OCI-LY7 (cell line): ENCODE results near the gene TMEM269. TPM values are rescaled to one million over a fixed set of nuclear protein-coding genes. Genes with fewer than 3 reads are reported as not detected.

ENCODE experiments used
- BruUV-seq: library from RNA; stranded (reverse); fragments of 400-500 nt; replicated peaks from 2 replicates; lab custom pipeline; 2021; lab: Mats Ljungman, UMichigan
- CTCF ChIA-PET: fragments of 300-600 bp; sonication (Branson Sonifier 250); formaldehyde crosslinking; loops from one replicate; lab custom pipeline; 2022; ENCODE audit warnings: antibody characterized with exemption; ENCODE audit not compliant: unreplicated experiment; lab: Charles Lee
- POLR2A ChIA-PET: fragments of 300-600 bp; sonication (Branson Sonifier 250); formaldehyde crosslinking; loops from one replicate; lab custom pipeline; 2022; ENCODE audit warnings: antibody characterized with exemption; lab: Charles Lee
- DNase-seq: peaks from one replicate; pipeline ENCODE4 v3.0.0-alpha.2; 2015; ENCODE audit warnings: low spot score
- H2AFZ ChIP-seq: fragments of 200-600 bp; sonication (generic), shearing (Covaris generic); 2 replicates; pipeline ENCODE4 v1.6.1; 2014; ENCODE audit warnings: mild to moderate bottlenecking, antibody characterized with exemption, low read length, moderate library complexity
- H3K27ac ChIP-seq: fragments of 200-600 bp; sonication (generic); 2 replicates; pipeline ENCODE4 v1.5.1; 2014; ENCODE audit warnings: mixed run types, low read depth, mild to moderate bottlenecking, moderate library complexity, low read length, inconsistent platforms; ENCODE audit not compliant: poor library complexity, severe bottlenecking
- H3K36me3 ChIP-seq: fragments of 200-600 bp; sonication (generic); 2 replicates; pipeline ENCODE4 v1.6.1; 2014; ENCODE audit warnings: mild to moderate bottlenecking, antibody characterized with exemption, low read length, moderate library complexity, mixed read lengths; ENCODE audit not compliant: insufficient read depth
- H3K4me1 ChIP-seq: fragments of 200-600 bp; sonication (generic); 2 replicates; pipeline ENCODE4 v1.5.1; 2014; ENCODE audit warnings: mild to moderate bottlenecking, low read length; ENCODE audit not compliant: insufficient read depth, poor library complexity, severe bottlenecking
- H3K4me2 ChIP-seq: fragments of 200-600 bp; sonication (generic); 2 replicates; pipeline ENCODE4 v1.6.1; 2014; ENCODE audit warnings: mild to moderate bottlenecking, low read length
- H3K4me3 ChIP-seq: fragments of 200-600 bp; sonication (generic); 2 replicates; pipeline ENCODE4 v1.5.1; 2014; ENCODE audit warnings: mild to moderate bottlenecking, low read depth, low read length; ENCODE audit not compliant: poor library complexity, severe bottlenecking
- H3K79me2 ChIP-seq: fragments of 200-600 bp; sonication (generic); 2 replicates; pipeline ENCODE4 v1.6.1; 2016; ENCODE audit warnings: low read depth, mild to moderate bottlenecking, low read length, moderate library complexity, mixed read lengths; ENCODE audit not compliant: insufficient read depth
- H3K9me2 ChIP-seq: fragments of 200-600 bp; sonication (generic); 2 replicates; pipeline ENCODE4 v1.6.1; 2016; ENCODE audit warnings: mild to moderate bottlenecking, low read length, mixed read lengths; ENCODE audit not compliant: insufficient read depth
- H3K9me3 ChIP-seq: fragments of 200-600 bp; sonication (generic); 2 replicates; pipeline ENCODE4 v1.6.1; 2014; ENCODE audit warnings: mild to moderate bottlenecking, mixed run types, low read length, mixed read lengths
- H4K20me1 ChIP-seq: fragments of 200-600 bp; sonication (generic); 2 replicates; pipeline ENCODE4 v1.6.1; 2014; ENCODE audit warnings: mild to moderate bottlenecking, antibody characterized with exemption, low read length, moderate library complexity, mixed read lengths; ENCODE audit not compliant: insufficient read depth
- EZH2phosphoT487 ChIP-seq: fragments of 200-600 bp; sonication (generic); IDR thresholded peaks from 2 replicates; pipeline ENCODE4 v1.6.1; 2018; ENCODE audit warnings: low read depth, borderline replicate concordance, mild to moderate bottlenecking, mixed run types, antibody characterized with exemption, low read length, moderate library complexity, mixed read lengths
- intact Hi-C: fragments of 100-400 bp; cut with micrococcal nuclease; formaldehyde crosslinking; loops from one replicate; pipeline ENCODE4 v1.10.0; 2022; ENCODE audit not compliant: unreplicated experiment
- total RNA-seq, 2 experiments: library from RNA; depleted of rRNA in 1 of 2; stranded (reverse); fragments of >200 nt in 1 of 2; shearing (Covaris generic) in 1 of 2; gene quantifications; 2 replicates each; pipeline ENCODE4 v1.2.3, GENCODE V29; 2014 to 2022
- TF ChIP-seq, protein P1 (sequence below): fragments of 200-600 bp; sonication (generic); conservative IDR thresholded peaks from 2 replicates; pipeline ENCODE4 v1.5.1; 2014; ENCODE audit warnings: mild to moderate bottlenecking, antibody characterized with exemption, low read length, moderate library complexity, mixed read lengths

TMEM269 gene
- total RNA-seq, 2 experiments from 2014 or later = 0.16 to 0.46 TPM

DNA sequence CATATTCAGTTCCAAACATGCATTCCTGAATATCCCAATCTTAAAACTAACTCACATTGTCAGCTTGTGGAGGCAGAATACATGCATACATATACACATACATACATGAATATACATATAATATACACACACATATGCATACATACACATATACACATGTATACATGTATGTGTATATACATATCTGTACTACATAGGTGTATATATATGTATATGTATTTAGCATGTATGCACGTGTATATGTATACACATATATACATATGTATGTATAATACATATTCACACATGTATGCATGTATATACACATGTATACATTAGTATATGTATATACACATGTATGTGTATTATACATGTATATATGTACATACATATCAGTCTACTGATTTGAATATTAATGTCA lies 60.4 kb downstream of the TMEM269 start:
- Histone ChIP-seq H3K4me2 (no peak overlapping the region), H3K36me3 (peaks cover 13% of the 10 kb centered on the region), H3K4me3 (no peak overlapping the region), H3K9me2 (no peaks in the 10 kb centered on the region), H3K9me3 (no peaks in the 10 kb centered on the region), H4K20me1 (no peaks in the 10 kb centered on the region), H2AFZ (no peak overlapping the region), H3K4me1 (peaks cover 35% of the 10 kb centered on the region), H3K27ac (no peak overlapping the region), H3K79me2 (peaks cover 27% of the 10 kb centered on the region)
- ChIA-PET POLR2A (interaction anchor here (1.3 to 5.0 kb wide), 6 partner anchors 10 to 78 kb away, joined by 3 to 35 read pairs (median 8); partner anchors contain the start of genes C1orf50, P3H1 and SVBP), CTCF (no interaction called here)
- intact Hi-C loops = no loop called here
- DNase-seq = no peak
- TF ChIP-seq EZH2phosphoT487 = no peak
- TF ChIP-seq, protein P1, sequence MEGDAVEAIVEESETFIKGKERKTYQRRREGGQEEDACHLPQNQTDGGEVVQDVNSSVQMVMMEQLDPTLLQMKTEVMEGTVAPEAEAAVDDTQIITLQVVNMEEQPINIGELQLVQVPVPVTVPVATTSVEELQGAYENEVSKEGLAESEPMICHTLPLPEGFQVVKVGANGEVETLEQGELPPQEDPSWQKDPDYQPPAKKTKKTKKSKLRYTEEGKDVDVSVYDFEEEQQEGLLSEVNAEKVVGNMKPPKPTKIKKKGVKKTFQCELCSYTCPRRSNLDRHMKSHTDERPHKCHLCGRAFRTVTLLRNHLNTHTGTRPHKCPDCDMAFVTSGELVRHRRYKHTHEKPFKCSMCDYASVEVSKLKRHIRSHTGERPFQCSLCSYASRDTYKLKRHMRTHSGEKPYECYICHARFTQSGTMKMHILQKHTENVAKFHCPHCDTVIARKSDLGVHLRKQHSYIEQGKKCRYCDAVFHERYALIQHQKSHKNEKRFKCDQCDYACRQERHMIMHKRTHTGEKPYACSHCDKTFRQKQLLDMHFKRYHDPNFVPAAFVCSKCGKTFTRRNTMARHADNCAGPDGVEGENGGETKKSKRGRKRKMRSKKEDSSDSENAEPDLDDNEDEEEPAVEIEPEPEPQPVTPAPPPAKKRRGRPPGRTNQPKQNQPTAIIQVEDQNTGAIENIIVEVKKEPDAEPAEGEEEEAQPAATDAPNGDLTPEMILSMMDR = no peak
- no TSS peak for BruUV-seq

DNA sequence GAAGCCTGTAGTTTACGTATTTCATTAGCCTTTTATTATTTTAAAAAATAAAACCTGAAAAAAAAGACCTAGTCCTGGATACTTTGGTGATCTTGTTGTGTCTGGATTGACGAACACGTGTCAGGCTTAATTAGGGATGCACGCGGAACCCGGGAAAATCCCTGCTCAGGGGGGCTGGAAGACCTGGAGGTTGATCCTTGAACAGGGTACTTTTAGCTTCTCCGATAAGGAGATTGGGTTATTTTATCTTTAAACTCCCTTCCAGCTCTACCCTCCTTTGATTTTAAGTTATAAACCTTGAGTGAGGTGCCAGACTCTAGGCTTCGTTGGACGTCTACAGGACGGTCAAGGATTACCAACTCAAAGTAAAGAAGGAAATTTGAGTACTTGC lies 61.1 kb downstream of the TMEM269 start:
- no peak overlapping the region for H3K27ac ChIP-seq
- intact Hi-C loops = loop anchor here (2.0 kb wide), 1 partner anchor 29 kb away; the partner anchor contains the start of genes ERMAP and SVBP
- TSS peak; percentile 90 for BruUV-seq
- peaks cover 42% of the 10 kb centered on the region for H3K4me1 ChIP-seq
- H3K9me2 ChIP-seq = no peaks in the 10 kb centered on the region
- peak overlapping the region; percentile 89 for H3K4me3 ChIP-seq
- H2AFZ ChIP-seq = peak overlapping the region; percentile 97
- peaks cover 20% of the 10 kb centered on the region for H3K36me3 ChIP-seq
- TF ChIP-seq, protein P1 = no peak
- TF ChIP-seq EZH2phosphoT487 = no peak
- CTCF ChIA-PET = interaction anchor here (1.1 to 1.9 kb wide), 3 partner anchors 17 to 79 kb away, joined by 3 to 9 read pairs (median 4); partner anchors contain the start of genes C1orf50, ERMAP, P3H1 and SVBP
- no peak for DNase-seq
- POLR2A ChIA-PET = interaction anchor here (0.5 to 5.0 kb wide), 14 partner anchors 10 to 327 kb away, joined by 3 to 35 read pairs (median 6); partner anchors contain the start of genes C1orf50, ERMAP, P3H1 and SVBP
- H4K20me1 ChIP-seq = no peaks in the 10 kb centered on the region
- H3K9me3 ChIP-seq = no peaks in the 10 kb centered on the region
- peaks cover 27% of the 10 kb centered on the region for H3K79me2 ChIP-seq
- H3K4me2 ChIP-seq = peak overlapping the region; percentile 90
